A673 (cell line): ENCODE measurements around the gene SIX2.

Experiments
- CTCF ChIP-seq: fragments of 300-800, 200-600 bp; sonication (generic); conservative IDR thresholded peaks from 2 replicates; pipeline ENCODE4 v1.5.1; 2017; ENCODE audit warnings: low read depth, mild to moderate bottlenecking, antibody characterized with exemption, low read length, moderate library complexity, mixed read lengths
- EZH2 ChIP-seq: fragments of 200-600 bp; sonication (generic); IDR thresholded peaks from 2 replicates; pipeline ENCODE4 v1.6.1; 2017; ENCODE audit warnings: borderline replicate concordance, low read depth, mild to moderate bottlenecking, mixed read lengths, antibody characterized with exemption, low read length; ENCODE audit not compliant: poor library complexity, severe bottlenecking

GRCh38 chr2:45033302-45033701 lies 24.1 kb upstream of the SIX2 start:
- TF ChIP-seq CTCF (no peak), EZH2 (no peak)
